ENCODE data around the gene ENO4. TPM values are rescaled to one million over a fixed set of nuclear protein-coding genes. Genes with fewer than 3 reads are reported as not detected.

The ENO4 gene
- polyA plus RNA-seq, 3 donors = not detected

DNA sequence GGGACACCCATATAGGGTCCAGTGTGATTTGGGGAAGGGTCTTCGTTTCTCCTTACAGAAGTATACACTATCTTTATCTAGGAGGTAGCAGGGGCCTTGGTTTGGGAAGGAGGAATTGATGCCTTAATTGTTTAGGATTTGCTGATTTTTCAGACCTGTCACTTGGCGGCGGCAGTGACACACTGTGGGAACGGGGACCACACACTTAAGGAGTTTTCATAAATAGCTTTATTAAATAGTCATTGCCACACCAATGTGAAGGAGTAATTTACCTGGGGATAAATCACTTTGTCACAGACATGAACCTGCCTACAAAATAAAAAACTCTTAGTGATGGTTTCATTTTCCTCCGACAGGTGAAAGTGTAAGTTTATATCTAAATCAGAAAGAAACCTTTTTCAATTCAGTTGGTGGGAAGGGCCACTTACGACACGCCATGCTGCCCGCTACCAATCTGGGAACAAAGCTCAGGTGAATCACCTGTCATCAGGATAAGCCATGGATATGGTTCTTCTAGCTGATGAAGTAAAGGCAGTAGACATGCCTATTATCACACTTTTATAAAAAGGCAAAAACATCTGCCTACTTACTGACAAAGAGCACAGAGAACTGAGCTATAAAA is 12.3 kb upstream of the ENO4 start:
- intact Hi-C loops (cut with micrococcal nuclease) = no loop called here
- no peak overlapping the region for H3K4me2 ChIP-seq (replicated peaks; ENCODE audit: extremely low read depth, low read length, poor library complexity, severe bottlenecking)
- H2AFZ ChIP-seq (ENCODE audit: insufficient read depth, low read depth, low read length, poor library complexity, severe bottlenecking) = no peak overlapping the region
- H3K27me3 ChIP-seq (ENCODE audit: control insufficient read depth in 2 of 2, insufficient read depth in 2 of 2, low read length in 2 of 2) = peaks cover 0 to 9% of the 10 kb centered on the region in 2 donors
- no peaks in the 10 kb centered on the region for H3K79me2 ChIP-seq (ENCODE audit: insufficient read depth, low read length)
- WGBS (ENCODE audit: insufficient coverage) = no CpG with 5 or more reads among the region's 8 CpGs
- no peaks in the 10 kb centered on the region for H3K36me3 ChIP-seq (replicated peaks in 1 of 2; ENCODE audit: control insufficient read depth in 1 of 2, insufficient read depth in 2 of 2, low read length in 2 of 2)
- no peaks in the 10 kb centered on the region for H4K20me1 ChIP-seq (ENCODE audit: insufficient read depth, low read length)
- no peak for DNase-seq
- H3K27ac ChIP-seq (ENCODE audit: low read depth in 1 of 2, low read length in 2 of 2) = no peak overlapping the region
- no peaks in the 10 kb centered on the region for H3K9me3 ChIP-seq (replicated peaks in 1 of 2; ENCODE audit: control insufficient read depth in 1 of 2, insufficient read depth in 1 of 2, low read length in 2 of 2)
- peak overlapping the region in 1 of 2 donors; percentile 32 for H3K4me3 Mint-ChIP-seq
- no peak overlapping the region for H3K27ac Mint-ChIP-seq
- H3K4me1 Mint-ChIP-seq = peaks cover 2% of the 10 kb centered on the region
- no peaks in the 10 kb centered on the region for H3K36me3 Mint-ChIP-seq
- no peaks in the 10 kb centered on the region for H3K4me1 ChIP-seq (ENCODE audit: control insufficient read depth in 1 of 2, insufficient read depth in 2 of 2, low read length in 2 of 2)
- no peak for TF ChIP-seq CTCF (IDR thresholded peaks at IDR 0.05)
- no peaks in the 10 kb centered on the region for H3K9me3 Mint-ChIP-seq
- H3K27me3 Mint-ChIP-seq (ENCODE audit: low read depth in 3 of 3) = peaks cover 4 to 9% (median 7%) of the 10 kb centered on the region in 3 donors
- no peak overlapping the region for H3K9ac ChIP-seq (ENCODE audit: insufficient read depth, low read length, poor library complexity, severe bottlenecking)
- no peak overlapping the region for H3K4me3 ChIP-seq (replicated peaks in 1 of 3; ENCODE audit: low read depth in 2 of 3, low read length in 3 of 3)

GRCh38 chr10:116838143-116838725 is 11.1 kb upstream of the ENO4 start:
- H3K9me3 Mint-ChIP-seq = no peaks in the 10 kb centered on the region
- peaks cover 0 to 9% of the 10 kb centered on the region in 2 donors for H3K27me3 ChIP-seq (ENCODE audit: control insufficient read depth in 2 of 2, insufficient read depth in 2 of 2, low read length in 2 of 2)
- no peaks in the 10 kb centered on the region for H3K4me1 ChIP-seq (ENCODE audit: control insufficient read depth in 1 of 2, insufficient read depth in 2 of 2, low read length in 2 of 2)
- no peak overlapping the region for H3K27ac Mint-ChIP-seq
- no peak for TF ChIP-seq CTCF (IDR thresholded peaks at IDR 0.05)
- intact Hi-C loops (cut with micrococcal nuclease) = no loop called here
- no peaks in the 10 kb centered on the region for H3K36me3 ChIP-seq (replicated peaks in 1 of 2; ENCODE audit: control insufficient read depth in 1 of 2, insufficient read depth in 2 of 2, low read length in 2 of 2)
- no peak overlapping the region for H3K27ac ChIP-seq (ENCODE audit: low read depth in 1 of 2, low read length in 2 of 2)
- 91% methylated on average over 4 of the region's 5 CpGs for WGBS (ENCODE audit: insufficient coverage)
- H3K9me3 ChIP-seq (replicated peaks in 1 of 2; ENCODE audit: control insufficient read depth in 1 of 2, insufficient read depth in 1 of 2, low read length in 2 of 2) = no peaks in the 10 kb centered on the region
- no peak for DNase-seq
- H3K79me2 ChIP-seq (ENCODE audit: insufficient read depth, low read length) = no peaks in the 10 kb centered on the region
- no peaks in the 10 kb centered on the region for H4K20me1 ChIP-seq (ENCODE audit: insufficient read depth, low read length)
- no peak overlapping the region for H3K4me3 Mint-ChIP-seq
- peaks cover 6 to 8% (median 7%) of the 10 kb centered on the region in 3 donors for H3K27me3 Mint-ChIP-seq (ENCODE audit: low read depth in 3 of 3)
- H2AFZ ChIP-seq (ENCODE audit: insufficient read depth, low read depth, low read length, poor library complexity, severe bottlenecking) = no peak overlapping the region
- no peak overlapping the region for H3K4me3 ChIP-seq (replicated peaks in 1 of 3; ENCODE audit: low read depth in 2 of 3, low read length in 3 of 3)
- H3K9ac ChIP-seq (ENCODE audit: insufficient read depth, low read length, poor library complexity, severe bottlenecking) = no peak overlapping the region
- no peak overlapping the region for H3K4me2 ChIP-seq (replicated peaks; ENCODE audit: extremely low read depth, low read length, poor library complexity, severe bottlenecking)
- peaks cover 2% of the 10 kb centered on the region for H3K4me1 Mint-ChIP-seq
- H3K36me3 Mint-ChIP-seq = no peaks in the 10 kb centered on the region
